GM18951 (cell line): ENCODE results near the gene CCDC73.

Source experiments
- POLR2A ChIP-seq: IDR thresholded peaks from 4 replicates; pipeline ENCODE4 v1.6.1; 2011; ENCODE audit warnings: mild to moderate bottlenecking; ENCODE audit not compliant: insufficient read length, insufficient read depth; ENCODE audit errors: extremely low read depth
- in situ Hi-C: fragments of 300-500 bp; cut with MboI; formaldehyde crosslinking; loops from one replicate; pipeline ENCODE4 v1.12.0; 2022; ENCODE audit warnings: low sequenced_read_pairs, mixed read lengths, inconsistent platforms; ENCODE audit not compliant: unreplicated experiment

Gene CCDC73

DNA sequence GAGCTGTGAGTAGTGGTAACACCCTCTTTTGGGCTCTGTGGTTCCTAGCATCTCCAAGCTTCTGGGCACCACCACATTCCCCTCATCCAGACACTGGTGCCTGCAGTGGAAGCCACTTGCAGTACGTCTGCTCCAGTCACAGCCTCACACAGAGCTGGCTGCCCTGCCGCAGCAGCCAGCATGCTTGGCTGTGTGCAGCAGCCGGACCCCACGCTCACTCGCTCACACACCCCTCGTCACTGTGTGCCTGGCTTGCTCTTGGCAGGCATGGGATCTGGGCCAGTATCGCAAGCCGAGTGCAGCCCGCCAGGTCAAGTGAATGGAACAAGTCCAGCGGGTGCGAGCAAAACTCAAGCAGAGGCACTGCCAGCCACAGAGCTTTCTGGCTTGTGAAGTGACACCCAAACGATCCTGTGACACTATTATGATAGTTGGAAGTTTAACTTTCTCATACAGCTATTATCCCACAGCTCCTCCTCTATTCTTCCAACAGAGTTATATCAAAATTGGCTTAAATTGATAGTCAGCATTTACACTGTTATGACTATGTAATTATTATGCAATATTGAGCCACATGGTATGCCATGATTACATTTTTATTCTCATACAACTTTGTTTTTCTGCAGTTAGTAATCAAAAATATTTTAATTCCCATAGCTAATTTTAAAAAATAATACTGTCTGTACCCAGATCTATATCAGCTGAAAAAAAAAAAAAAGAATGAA lies 89.0 kb downstream of the CCDC73 start:
- in situ Hi-C loops, result no loop called here
- TF ChIP-seq POLR2A, result no peak

DNA sequence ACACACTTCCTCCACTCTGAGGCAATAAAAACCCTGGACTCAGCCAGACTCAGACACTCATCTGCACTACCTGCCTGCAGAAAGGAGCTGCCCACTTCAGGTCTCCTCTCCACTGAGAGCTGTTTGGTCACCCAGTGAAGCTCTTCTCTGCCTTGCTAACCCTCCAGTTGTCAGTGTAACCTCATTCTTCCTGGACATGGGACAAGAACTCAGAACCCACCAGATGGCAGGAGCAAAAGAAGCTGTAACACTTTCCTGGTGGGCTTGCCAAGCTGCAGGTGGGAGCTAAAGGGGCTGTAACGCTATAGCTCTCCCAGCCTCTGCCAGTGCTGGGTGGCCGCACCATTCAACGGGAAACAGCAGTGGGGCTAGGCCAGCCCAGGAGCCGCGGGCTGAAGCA lies 89.7 kb downstream of the CCDC73 start:
- TF ChIP-seq POLR2A, result no peak
- in situ Hi-C loops, result no loop called here

DNA sequence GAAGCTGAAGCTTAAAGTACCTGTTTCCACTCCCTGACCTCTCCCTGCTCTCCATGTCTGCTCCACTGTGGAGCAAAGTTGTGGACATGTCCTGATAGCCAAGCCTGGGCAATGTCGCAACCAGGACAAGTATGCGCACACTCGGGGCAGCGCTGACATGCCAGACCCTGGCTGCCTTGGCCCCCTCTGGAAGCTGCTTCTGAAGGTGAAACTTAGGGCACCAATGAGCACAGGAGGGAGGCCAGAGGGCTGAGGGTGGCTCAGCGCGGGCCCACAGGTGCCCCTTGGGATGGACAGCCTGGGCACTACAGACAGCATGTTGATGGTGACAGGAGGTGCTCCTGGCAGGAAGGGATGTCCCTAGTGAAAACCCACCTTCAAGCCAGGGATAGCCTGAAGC lies 90.2 kb downstream of the CCDC73 start:
- in situ Hi-C loops, result no loop called here
- no peak for TF ChIP-seq POLR2A

DNA sequence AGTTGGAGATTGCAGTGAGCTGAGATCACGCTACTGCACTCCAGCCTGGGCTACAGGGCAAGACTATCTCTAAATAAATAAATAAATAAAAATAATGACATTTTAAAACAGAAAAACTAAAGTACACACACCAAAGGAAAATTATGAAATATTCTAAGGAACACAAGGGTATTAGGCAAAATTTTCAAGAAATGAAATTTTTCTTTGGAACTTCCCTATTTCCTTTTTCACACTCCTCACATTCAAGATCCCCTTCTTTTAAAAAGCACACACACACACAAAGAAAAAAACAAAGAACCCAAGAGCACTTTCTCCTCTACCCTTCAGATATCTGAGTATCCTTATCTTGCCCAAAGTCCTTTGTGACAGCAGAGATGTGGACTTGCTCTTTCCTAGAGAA lies 92.8 kb downstream of the CCDC73 start:
- in situ Hi-C loops, result no loop called here
- no peak for TF ChIP-seq POLR2A

DNA sequence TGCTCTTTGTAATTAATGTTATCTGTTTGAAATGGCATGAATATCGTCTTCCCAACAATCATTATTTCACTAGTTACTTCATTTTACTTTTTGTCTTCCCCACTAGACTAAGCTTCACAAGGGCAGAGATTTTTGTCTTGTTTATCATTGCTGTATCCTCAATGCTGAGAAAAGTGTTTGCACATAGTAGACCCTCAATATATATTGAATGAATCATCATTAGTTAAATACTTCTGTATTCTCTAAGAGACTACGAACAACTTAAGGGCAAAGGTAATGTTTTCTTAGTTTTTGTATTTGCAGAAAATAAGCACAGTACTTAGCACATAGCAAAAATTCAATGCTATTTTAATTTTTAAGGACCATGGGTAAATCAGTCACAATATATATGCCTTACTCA lies 95.9 kb downstream of the CCDC73 start:
- in situ Hi-C loops, result no loop called here

DNA sequence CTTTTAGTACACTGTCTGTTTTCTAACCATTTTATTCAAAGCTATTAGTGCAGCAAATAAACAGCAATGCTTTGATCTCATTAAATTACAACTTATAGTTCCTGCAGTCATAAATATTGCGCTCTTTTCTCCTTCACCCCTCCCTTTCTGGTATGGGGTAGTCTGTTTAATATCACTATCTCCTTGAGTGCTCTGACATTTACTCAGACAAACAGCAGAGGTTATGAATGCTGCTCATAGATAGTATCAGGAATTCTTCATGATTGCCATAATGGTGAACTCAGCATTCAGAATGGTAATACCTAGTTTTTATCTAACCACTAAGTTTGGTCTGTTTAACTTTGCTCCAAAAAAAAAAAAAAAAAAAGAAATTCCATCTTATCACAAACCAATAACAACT lies 123.4 kb downstream of the CCDC73 start:
- in situ Hi-C loops, result no loop called here
- no peak for TF ChIP-seq POLR2A

More for the DNA sequence above, 95.9 kb downstream of the CCDC73 start:
- no peak for TF ChIP-seq POLR2A

DNA sequence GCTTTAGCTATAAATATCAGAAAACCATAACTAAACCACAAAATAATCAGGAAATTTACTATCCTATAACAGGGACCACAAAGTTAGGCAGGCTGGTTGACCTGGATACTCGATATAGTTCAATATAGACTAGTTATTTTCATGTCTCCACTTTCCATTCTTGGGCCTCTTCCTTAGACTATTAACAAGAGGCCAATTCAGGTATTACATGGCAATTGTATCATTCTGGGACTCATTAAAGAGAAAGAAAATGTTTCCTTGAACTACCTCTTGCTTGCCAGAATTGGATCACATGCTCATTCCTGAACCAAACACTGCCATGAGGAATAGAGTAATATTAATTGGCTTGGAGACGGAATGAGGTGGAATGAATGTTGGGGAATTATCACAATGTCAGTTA lies 134.8 kb downstream of the CCDC73 start:
- in situ Hi-C loops, result no loop called here
- no peak for TF ChIP-seq POLR2A

DNA sequence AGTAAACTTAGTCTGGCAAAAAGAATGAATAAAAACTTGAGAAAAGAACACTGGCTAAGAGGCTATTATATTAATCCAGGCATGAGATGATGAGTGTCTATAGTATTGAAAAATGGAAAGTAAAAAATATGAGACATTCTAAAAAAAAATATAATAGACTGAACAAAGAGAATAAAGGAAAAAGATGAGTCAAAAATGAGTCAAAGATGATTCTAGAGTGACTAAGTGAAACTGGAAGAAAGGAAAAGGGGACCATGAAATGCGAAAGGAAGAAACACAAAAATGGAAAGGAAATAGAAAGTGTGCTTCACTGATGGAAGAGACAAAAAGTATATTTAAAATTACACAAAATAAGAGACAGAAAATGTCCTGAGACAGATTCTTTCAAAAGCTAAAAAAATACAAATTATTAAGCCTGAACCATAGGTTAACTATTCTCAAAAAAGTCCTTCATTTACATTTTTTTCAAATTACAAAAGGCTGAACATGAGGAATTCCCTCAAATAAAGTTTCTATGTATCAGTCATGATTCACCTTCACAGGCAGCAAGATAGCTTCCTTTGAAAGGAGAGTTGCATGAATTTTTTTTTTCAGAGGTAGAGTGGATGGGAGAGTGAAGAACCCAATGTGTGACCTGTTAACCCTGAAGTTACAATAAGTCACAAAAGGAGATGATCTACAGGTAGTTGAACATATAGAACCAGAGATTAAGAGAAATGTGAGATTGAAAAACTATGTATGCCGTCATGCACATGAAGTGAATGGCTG lies 135.6 kb downstream of the CCDC73 start:
- TF ChIP-seq POLR2A, result no peak

DNA sequence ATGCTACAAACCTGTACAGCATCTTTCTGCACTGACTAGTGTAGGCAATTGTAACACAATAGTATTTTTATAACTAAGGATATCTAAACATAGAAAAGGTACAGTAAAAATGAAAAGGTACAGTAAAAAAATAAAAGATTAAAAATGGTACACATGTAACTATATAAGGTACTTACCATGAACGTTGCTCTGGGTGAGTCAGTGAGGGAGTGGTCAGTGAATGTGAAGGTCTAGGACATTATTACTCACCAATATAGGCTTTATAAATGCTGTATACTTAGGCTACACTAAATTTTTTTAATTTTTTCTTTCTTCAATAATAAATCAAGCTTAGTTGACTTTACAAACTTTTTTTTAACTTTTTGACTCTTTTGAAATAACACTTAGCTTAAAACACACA lies 150.9 kb downstream of the CCDC73 start:
- no peak for TF ChIP-seq POLR2A
- in situ Hi-C loops, result no loop called here

More for the DNA sequence above, 135.6 kb downstream of the CCDC73 start:
- in situ Hi-C loops, result no loop called here

DNA sequence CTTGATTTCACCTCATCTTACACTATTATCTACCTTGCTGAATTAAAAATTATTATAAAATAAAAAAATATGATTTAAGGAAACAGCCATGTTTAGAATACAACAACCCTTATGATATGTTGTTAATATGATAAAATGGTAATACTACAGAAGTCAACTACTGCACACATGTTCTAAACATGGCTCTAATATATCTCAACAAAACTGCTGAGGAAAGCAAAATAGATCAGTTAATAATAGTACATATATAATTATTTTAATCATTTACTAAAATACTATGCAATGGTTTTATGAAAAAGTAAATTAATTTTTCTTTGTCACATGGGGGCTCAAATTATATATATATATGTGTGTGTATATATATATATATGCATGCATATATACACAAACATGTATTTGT lies 153.1 kb downstream of the CCDC73 start:
- in situ Hi-C loops, result no loop called here
- TF ChIP-seq POLR2A, result no peak

DNA sequence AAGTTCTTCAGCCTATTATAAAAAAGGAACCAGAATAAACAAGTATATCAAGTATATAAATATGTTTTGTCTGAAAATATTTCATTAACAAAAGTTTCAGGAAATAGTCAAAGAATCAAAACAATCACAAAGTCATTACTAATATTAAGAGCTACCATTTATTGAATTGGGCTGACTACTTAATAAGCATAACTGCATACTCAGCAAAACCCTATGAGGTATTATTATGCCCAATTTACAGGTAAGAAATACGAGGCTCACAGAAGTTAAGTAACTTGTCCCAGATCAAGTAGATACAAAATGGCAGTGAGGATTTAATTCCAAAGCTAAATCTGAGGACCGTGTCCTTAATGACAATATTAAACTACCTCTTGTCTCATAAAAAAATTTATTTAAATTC lies 158.6 kb downstream of the CCDC73 start:
- no peak for TF ChIP-seq POLR2A
- in situ Hi-C loops, result no loop called here

DNA sequence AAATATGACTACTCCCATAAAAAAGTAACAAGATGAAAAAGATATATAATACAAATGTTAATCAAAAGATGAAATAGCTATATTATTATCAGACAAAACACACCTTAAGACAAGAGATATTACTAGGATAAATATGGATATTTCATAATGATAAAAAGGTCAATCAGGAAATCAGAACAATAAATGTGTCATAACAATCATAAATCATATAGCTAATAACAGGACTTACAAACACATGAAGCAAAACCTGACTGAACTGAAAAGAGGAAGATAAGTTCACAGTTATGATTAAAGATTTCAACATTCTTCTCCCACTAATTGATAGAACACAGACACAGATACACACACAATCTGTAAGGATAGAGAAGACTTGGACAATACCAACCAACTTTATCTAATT lies 163.6 kb downstream of the CCDC73 start:
- in situ Hi-C loops, result no loop called here
- no peak for TF ChIP-seq POLR2A

DNA sequence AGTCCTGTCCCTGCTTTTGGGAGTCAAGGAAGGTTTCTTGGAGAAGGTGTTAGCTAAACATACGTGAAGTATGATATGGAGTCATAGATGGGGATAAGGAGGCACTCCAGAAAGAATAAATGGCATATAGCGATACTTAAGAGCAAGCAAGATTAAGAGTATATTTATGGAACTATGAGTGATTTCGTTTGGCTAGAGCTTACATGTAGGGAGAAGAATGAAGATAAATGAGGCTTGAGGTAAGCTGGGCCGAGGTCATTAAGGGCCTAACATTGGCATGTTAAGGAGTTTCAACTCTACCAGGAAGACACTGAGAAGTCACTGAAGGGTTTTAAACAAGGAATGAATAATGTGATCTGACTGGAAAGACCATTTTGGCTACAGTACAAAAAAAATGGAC lies 177.6 kb downstream of the CCDC73 start:
- in situ Hi-C loops, result no loop called here
- no peak for TF ChIP-seq POLR2A

DNA sequence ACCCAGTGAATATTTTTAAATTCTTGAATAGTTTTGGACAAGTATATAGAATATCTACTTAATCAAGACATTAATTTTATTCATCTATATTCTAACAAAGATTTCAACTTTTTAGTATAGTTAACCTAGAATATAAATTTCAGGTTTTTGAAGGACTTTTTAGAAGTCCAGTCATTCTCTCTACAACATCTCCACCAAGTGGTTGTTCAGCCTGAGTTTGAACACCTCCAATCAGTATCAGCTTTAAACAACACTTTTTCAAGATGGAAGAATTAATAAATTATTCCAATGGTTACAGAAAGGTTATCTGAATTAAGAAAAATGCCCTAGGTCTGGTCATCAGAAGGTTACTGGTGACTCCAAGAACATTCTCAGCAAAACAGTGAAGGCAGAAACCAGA lies 179.0 kb downstream of the CCDC73 start:
- in situ Hi-C loops, result no loop called here
- TF ChIP-seq POLR2A, result no peak

DNA sequence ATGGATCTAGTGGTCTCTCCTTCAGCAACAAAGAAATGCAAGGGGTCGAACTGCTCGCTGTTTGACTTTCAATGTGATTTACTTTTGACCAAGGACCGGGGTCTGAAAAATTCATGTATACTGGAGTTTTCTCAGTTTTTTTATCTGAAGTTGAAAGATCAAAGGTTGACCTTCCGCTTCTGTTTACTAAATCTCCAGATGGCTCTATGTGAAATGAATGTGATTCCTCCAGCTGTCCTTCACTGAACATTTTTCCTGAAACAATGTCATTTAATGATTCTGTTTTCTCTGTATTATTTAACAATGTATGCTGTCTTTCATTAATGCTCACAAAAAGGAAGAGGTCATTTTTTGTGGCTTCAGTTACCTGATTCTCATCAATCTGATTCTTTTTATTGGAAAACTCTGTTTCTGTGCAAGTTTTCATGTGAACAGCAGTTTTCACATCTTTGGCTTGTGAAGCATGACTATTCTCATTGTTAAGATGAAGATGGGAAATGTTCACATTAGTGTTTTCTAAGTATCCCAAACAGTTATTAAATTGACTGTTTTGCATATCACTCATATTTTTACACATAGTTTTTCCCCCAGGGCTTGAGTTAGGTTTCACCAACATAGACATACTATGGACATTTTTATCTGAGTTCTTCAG lies 180.8 kb downstream of the CCDC73 start:
- in situ Hi-C loops, result no loop called here

More for the DNA sequence above, 180.8 kb downstream of the CCDC73 start:
- TF ChIP-seq POLR2A, result no peak
